ENCODE measurements around the gene COL27A1.
"Not testable (repeated sequence)": the region's sequence is repeated elsewhere in the genome, so short reads cannot be mapped to it uniquely, and the experiment has no call there.

COL27A1 gene

DNA sequence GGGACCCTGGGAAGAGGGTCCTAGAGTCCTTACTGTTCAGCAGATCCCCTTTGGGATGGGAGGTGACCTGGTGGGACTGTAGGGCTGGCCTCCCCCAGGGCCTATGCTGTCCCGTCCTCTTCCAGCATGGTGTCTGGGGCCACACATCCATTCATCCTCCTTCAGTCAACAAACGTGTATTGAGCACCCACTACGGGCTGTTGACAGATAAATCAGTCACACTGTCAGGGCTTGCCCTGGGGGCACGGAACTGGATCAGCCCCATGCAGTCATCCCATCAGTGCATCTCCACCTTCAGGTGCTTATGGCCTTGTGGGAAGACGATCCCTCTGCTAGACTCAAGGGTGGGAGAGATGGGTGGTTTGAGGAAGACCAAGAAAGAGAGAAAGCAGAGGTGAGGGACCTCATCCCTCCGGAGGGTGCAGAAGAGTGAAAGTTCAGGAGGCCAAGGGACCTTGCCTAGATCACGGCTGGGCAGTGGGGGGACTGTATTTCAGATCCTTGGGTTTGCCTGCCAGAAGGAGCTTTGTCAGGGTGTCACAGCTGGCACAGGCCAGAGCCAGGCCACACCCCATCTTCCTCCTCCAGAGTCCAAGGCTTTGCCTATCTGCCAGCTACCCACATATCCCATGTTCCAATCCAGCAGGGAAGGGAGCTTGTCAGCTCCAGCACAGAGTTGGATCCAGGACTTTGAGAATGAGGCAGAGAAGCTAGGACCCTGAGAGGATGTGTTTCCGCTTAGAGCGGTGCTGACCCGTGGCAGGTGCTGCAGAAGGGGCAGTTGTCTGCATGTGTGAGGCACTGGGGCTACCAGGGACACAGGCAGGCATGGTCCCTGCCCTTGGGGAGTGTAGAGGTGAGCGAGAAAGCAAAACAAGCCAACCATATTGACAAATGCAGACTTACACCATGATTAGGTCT, 30.5 kb downstream of the COL27A1 start:
- no peak for DNase-seq

DNA sequence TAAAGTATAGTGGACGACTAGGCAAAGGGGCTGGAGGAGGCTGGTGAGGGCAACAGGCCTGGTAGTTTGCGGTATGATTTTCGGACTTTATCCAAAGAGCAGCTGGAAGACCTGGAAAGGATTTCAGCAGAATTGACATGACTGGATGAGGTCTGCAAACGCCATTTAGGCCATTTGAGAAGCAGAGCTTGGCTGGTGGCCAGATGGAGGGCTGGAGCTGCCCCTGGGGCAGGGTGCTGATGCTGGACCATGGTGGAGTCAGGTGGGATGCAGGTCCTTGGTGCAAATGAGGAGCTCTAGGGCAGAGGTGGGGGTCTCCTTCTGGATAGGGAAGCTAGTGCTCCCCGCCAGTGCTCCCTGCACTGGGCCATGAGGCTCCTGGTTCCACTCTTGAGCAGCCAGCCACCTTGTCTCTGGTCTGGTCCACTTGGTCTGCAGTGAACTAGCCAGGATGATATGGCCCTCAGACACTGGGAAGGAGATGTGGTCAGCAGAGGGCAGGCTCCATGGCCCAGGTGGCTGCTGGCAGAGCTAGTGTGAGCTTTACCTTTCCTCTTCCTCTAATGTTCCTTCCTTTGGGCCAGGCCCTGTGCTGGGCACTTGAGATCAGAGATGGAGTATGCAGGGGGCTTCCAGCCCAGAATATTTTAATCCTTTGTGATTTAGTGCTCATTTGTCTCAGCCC, 31.4 kb downstream of the COL27A1 start:
- DNase-seq, result no peak

DNA sequence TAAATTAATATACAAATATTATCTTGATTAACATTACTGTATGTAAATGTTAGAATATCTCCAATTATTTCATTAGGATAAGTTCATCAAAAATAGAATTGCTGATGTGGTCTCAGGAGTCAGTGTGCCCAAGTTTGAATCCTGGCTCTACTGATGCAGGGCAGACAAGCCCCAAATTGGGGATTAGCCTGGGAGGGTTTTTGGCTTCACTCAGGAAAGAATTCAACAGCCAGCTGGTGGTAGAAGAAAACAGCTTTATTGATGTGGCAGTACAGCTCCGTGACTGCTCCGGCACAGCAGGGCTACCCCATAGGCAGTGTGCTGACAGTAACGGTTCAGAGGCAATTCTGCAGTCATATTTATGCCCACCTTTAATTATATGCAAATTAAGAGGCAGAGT, 32.5 kb downstream of the COL27A1 start:
- no peak for DNase-seq

DNA sequence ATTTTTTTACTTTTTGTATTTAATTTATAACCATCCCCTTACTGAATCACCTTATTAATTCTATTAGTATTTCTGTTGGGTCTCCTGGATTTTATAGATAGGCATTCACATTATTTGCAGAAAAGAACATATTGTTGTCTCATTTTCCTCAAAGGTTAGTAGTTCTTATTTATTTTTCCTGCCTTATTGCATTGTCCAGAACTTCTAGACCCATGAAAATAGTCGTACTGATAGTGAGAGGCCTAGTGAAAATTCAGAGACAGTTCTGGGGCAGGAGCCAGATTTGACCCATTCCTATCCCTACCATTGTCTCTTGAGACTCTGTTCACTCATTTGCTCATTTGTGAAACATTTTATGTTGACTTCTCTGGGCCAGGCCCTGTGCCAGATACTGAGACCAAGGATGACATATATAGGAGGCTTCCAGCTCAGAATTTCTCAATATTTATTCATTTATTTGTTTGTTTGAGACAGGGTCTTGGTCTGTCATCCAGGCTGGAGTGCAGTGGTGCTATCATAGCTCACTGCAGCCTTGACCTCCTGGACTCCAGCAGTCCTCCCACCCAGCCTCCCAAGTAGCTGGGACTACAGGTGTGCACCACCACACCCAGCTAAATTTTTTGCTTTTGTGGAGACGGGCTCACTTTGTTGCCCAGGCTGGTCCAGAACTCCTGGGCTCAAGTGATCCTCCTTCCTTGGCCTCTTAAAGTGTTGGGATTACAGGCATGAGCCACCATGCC, 34.7 kb downstream of the COL27A1 start:
- DNase-seq, result no peak

DNA sequence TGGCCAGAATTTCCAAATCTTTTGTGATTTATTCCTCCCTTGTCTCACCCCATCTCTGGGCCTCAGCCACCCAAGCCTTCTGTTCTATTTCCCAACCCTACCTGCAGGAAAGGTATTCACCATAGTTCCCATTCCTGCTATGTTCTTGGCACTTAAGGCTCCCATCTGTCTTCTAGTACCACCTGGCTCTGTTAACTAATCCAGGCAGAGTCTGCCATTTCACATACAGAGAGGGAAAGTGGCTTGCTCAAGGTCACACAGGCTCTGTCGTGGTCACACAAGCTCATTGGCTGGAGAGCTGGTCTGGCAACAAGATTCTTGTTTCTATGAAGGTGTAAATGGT, 35.2 kb downstream of the COL27A1 start:
- DNase-seq, result no peak

DNA sequence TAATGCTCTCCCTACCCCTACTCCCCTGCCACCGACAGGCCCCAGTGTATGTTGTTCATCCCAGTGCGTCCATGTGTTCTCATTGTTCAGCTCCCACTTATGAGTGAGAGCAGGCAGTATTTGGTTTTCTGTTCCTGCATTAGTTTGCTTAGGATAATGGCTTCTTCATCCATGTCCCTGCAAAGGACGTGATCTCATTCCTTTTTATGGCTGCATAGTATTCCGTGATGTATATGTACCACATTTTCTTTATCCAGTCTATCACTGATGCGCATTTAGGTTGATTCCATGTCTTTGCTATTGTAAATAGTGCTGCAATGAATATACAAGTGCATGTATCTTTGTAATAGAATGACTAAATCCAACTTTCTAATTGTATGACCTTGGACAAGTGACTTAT, 36.1 kb downstream of the COL27A1 start:
- not testable (repeated sequence) for DNase-seq

DNA sequence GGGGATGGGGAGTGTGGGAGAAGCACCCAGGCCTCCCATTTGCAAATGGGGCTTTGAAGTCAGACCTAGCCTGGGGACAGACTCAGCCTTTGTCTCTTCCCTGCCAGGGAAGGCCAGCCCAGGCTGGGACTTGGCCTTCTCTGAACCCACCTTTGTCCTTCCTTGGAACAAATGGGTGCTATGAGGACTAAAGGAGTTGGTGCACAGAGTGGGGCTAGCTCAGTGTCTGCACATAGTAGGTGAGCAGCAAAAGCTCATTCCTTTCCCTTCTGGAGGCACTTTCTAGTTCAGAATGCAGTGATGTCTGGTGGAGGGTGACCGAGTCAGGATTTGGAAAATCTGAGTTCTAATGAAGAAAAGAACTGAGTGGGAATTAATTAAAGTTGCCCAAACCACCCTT, 37.2 kb downstream of the COL27A1 start:
- DNase-seq, result no peak

DNA sequence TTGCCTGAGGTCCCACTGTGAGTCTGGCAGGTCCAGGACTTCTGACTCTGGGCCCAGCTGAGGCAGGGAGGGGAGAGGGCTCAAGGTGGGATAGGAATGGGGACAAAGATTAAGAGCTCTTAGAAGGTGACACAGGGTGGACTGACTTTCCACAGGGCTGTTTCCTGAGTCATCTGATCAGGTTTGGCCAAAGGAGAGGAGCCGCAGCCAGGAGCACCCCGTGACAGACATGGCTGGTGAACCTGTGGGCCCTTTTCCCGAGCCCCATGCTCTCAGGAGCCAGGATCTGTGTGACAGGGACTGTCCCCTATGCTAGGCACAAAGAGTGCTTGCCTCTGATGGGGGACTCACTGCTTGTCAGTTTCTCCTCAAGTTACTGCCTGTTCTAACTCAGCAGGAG, 37.8 kb downstream of the COL27A1 start:
- no peak for DNase-seq

DNA sequence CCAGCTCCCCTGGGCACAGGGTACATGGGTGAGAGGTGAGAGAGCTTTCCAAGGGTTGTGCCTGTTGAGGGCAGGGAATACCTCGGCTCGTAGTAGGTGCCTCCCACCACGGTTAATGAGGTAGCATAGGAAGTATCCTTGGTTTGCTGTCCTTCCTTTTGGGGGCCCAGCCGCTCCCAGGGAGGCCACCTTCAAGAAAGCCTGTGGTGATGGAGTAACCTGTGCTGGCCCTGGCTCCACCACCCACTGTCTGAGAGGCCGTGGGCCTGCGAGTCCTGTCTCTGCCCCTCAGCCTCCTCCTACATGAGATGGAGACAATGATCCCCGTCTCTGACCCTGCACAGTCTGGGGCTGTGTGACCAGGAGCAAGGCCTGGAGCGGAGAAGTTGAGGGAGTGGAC, 40.8 kb downstream of the COL27A1 start:
- no peak for DNase-seq

DNA sequence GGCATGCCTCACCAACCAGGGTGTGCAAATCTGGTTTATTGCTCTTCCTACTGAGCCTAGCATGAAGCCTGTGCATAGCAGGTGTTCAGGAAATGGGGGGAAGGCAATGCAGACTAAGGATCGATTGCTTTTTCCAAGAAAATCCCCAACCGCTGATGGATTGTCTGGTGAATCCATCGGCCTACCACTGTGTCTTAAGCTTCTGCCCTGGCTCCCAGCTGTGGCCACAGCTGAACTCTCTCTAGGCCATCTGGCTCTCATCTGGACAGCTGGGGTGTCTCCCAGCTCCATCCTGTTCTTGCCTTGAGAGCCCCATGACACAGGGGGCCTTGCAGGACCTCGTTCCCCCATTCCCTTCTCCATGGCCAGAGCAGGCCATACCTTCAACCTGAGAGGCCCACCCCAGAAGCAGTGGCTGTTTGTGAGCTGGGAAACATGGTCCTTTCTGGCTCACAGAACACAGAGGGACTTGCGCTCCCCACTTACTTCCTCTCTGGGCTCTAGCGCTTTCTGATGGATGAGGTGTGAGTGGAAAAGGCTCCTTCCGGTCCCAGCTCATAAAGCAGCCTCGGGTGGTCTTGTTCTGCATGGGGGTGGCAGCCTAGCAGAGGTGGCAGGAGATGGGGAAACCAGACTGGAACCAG, 41.8 kb downstream of the COL27A1 start:
- DNase-seq, result no peak

DNA sequence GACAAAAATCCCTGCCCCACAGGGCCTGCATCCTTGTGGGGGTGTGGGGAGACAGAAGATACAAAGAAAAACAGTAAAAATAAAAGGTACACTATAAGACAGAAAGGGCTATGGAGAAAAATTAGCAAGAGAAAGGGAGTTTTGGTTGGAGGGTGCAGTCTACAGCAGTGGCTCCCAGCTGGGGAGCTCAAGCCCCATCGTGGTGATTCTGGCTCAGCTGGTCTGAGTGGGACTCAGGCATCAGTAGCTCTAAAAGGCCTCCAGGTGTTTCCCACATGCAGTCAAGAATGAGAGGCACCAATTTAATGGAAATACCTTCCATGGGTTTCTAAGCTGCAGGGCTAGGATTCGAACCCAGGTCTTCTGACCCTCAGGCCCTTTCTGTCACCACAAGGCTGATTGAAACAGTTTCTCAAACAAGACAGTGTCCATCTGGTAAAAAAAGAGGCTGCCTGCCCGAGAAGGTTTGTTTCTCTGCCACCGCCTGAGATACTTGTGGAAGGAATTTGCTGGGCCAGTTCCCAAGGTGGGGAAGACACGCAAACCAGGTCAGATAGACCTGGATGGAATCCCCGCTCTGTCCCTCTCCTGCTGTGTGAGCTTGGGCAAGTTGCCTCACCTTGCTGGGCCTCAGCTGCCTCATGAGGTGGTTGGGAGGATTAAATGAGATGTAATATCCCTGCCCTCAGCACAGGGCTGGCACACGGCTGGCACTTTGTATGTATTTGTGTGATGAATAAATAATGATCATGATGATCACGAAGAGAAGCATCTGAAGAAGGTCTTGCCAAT, 43.1 kb downstream of the COL27A1 start:
- DNase-seq, result no peak

DNA sequence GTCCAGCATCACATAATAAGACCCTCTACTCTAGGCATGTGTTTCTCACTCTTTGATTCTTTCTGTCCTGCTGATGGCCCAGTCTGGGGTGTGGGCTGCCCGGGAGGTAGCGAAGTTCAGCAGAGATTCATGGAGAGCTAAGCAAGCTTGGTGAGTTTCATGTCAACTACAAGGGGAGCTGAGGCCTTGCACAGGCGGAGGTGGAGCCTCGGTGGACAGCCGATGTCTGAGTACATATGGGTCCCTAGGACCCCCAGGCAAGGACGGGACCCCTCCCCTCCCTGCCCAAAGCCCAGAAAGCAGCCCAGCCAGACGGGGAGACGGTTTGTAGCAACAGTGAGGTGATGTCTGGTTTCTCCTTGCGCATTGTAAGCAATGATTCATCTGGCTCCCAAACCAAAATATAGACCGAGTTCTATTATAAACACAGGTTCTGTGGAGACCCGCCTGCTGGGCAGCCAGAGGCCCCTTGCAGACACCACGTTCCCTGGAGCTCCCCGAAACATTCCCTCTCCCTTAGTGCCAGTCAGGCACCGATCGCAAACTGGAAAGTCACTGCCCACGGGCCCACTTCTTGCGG, 45.5 kb downstream of the COL27A1 start:
- no peak for DNase-seq

DNA sequence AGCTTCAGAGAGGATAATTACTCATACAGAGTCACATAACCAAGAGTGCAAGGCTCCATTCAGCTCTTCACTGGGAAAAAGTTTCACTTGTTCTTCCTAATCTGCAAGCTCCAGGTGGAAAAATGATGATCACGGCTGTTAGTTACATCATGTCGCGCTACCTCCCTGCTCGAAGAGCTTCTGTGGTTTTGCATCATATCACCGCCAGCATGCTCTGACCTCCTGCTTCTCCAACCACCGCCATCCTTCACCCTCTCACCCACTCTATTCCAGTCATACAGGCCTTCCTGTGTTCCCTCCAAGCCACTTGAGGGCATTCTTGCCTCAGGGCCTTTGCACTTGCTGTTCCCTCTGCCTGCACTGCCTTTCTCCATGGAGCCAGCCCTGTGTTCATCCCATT, 47.1 kb downstream of the COL27A1 start:
- DNase-seq, result no peak

DNA sequence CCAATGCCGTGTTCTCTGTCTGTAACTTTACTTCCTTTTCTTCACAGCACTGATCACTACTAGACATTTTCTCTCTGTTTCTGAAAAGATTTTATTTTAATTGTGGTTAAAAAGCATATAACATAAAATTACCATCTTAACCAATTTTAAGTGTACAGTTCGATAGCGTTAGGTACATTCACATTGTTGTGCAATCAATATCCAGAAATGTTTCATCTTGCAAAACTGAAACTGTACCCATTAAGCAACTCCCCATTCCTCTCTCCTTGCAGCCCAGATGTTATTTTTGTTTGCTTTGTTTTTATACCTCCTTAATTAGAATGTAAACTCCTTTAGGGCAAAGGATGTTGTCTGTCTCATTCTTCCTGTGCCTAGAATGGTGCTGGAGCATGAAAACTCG, 47.5 kb downstream of the COL27A1 start:
- no peak for DNase-seq

DNA sequence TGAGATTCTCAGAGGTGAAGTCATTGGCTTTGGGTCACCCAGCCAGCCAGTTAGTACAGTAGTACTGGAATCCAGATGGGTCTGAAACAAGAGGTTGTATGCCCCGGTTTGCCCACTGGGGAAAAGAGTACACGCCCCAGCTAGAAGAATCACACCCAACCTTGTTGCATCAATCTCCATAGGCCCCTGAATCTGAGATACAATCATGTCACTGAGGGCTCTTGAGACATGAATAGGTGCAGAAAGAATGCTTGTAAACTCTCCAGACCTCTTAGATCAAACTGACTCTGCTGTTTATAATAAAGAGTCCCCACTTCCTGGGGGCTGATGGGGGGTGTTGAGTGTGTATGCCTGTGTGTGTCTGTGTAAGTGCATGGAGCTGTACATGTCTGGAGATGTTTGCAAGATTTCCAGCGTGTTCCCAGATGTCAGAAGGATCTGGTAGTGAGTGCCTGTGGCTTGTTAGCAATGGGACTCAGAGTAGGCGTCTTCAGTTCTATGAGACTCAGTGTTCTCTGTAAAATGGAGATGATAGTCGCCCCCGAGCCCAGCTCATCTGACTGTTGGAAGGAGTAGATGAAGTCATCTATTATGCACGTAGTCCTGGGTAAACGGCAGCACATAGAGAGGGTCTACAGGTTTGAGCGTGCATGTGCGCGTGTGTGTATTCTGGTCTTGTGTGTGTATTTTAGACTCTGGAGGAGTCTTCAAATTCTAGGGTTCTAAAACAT, 48.2 kb downstream of the COL27A1 start:
- no peak for DNase-seq

DNA sequence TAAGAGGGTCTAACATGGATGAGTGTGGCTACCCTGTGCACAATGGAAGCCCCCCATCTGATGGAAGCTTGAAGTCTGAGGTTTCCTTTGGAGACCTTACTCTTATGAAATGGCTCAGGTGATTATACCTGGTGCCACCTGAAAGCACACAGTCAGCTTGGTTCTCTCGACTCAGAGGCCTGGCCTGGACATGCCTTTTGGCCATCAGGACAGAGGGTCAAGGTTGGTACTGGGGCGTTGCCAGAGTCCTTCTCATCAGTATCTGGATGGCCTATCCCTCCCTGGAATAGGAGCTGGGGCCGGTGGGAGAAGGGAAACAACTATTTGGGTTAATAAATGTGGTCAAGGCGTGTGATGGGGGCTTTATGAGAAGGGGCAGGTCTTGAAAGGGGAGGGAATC, 48.9 kb downstream of the COL27A1 start:
- DNase-seq, result no peak

DNA sequence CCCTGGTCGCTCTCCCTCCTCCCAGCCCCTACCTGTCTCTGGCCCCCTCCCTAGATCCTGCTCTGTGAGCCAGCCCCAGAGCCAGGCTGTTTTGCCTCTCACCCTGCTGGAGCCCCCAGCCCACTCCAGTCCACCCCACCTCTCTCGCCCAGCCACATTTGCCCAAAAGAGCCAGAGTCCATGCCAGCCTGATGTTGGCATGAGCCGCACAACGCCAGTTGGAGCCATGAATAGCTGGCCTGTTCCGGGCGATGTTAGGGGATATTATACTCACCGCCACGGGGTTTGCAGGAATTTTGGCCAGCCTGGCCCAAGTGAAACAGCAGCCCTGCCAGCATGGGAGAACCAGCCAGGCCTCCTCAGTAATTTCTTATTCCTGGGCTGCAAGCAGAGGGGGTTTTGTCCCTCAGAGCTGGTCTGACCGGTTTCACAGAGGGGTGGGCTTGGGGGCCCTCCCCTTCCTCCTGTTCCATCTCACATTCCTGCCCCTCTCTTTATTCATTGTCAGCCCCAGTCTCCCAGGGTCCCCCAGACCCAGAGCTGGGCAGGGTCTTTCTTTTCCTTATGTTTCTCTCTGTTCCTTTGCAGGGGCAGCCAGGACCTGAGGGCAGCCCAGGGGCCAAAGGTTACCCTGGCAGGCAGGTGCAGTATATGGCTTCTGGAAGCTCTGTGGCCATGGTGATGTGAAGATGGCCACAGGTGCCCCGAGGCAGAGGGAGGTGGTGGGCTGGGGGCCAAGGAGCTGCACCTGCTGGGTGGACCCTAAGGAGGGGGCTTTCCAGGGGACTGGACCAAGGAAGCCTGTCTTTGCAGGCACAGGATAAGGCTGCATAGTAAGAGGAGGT, 50.1 kb downstream of the COL27A1 start:
- DNase-seq, result no peak

DNA sequence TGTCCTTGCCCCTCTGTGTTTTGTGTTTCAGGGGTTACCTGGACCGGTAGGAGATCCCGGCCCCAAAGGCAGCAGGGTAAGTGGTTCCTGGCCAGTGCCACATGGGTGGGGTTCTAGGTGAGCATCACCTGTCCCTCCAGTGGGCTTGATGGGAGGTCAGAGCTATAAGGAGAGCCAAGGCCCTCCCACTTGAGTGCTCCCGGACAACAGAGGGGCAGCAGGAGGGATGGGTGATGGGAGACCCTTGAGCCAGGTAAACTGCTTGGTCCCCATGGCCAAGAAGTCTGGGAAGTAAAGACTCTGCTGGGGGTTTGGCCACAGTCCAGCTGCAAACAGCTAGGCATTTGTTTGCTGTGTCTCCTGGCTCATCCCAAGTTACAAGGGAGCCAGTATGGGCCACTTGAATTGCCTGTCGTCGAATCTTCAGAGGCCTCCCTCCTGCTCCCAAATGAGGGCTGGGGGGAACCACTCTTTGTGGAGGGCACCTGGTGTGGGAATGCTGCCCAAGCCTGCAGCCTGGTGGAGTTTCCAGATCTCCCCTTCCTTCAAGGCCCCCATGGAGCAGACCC, 51.0 kb downstream of the COL27A1 start:
- DNase-seq, result no peak

DNA sequence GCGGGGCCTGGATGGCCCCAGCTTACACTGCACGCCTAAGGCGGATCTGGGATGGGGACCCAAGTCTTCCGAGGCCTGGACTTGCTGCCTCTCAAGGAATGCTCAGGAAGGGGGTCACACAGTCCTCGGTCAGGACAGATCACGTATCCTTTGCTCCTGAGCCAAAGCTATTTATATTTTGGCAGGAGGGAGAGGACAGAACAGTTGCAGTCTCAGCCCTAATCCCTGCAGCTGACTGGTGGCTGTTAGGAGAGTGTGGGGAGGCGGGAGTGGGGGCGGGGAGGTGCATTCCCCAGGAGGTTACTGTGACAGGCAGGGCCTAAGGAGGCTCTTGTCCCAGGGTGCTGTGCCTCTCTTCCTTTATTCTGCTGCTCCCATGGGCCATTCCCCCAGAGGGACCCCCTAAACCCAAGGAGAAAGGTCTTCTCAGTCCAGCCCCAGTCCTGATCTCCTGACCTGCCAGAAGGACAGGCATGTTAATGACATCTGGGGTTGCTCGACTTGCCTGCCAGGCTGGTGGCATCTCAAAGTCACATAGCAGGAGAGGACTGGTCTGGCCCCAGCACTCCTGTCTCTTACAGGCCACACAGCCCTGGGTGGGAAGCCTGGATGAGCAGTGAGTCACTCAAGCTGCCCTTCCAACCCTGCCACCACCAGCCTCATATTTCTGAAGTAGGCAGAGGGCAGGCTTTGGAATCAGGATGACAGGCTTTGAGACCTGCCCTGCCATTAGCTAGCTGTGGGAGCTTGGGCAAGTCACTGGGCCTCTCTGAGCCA, 51.9 kb downstream of the COL27A1 start:
- no peak for DNase-seq
